ENCODE results near the gene BLVRA. TPM values are rescaled to one million over a fixed set of nuclear protein-coding genes. Genes with fewer than 3 reads are reported as not detected.

Gene BLVRA
- total RNA-seq, 1 donor from 2014 or later: 37.6 TPM

- intact Hi-C loops (cut with micrococcal nuclease): no loop called here
These were observed 11.0 kb upstream of the BLVRA start for GRCh38 chr7:43747328-43748105.

DNA sequence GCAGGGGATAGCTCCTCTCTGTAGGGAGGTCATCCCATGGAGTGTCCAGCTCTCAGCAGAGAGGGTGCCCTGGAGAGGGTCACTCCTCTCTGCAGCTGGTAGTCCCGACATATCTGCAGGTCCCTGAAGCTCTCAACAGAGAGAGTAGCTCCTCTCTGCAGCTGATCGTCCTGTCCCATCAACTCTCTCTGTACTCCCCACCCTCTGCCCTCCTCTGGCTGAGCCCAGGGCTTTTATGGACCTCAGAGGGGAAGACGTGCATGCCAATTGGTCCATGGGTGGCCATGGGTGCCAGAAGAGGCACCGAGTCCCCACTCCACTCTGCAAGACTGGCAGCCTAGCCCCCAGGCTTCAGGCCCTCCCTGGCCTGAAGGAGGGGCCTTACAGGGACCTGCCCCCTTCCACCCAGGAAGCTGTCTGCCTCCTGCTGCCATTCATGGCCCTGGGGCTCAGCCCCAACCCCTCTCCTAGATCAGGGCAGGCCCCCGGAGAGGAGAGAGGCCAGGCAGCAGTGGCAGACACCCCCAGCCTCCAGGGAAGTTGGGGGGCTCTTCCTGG lies 9.0 kb upstream of the BLVRA start:
- intact Hi-C loops (cut with micrococcal nuclease): no loop called here

GRCh38 chr7:43750016-43750887 lies 8.2 kb upstream of the BLVRA start:
- intact Hi-C loops (cut with micrococcal nuclease): no loop called here

DNA sequence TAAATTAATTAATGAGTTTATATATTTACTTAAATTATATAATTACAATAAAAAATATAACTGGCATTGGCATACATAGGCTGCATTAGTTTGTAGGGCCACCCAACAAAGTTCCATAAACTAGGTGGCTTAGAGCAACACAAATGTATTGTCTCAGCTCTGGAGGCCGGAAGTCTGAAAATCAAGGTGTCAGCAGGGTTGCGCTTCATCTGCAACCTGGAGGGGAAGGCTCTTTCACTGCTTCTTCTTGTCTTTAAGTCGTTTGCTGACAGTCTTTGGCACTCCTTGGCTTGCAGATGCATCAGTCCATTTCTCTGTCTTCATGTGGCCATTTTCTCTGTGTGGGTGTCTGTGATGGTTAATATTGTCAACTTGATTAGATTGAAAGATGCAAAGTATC lies 6.1 kb upstream of the BLVRA start:
- intact Hi-C loops (cut with micrococcal nuclease): no loop called here

- intact Hi-C loops (cut with micrococcal nuclease): no loop called here
These were observed 5.1 kb upstream of the BLVRA start for GRCh38 chr7:43753271-43753810.

DNA sequence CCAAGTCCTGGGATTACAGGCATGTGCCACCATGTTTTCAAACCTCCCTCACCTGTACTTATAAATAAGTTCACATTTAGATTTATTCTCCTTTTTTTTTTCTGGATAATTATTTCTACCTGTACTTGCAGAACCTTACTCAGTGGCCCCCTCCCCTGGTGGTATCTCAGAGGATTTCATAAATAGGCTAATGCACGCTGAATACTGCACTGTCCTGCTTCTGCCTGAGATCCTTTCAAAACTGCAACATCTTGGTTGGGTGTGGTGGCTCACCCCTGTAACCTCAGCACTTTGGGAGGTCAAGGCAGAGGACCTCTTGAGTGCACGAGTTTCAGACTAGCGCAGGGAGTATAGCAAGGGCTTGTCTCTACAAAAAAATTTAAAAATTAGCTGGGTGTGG lies 4.6 kb upstream of the BLVRA start:
- intact Hi-C loops (cut with micrococcal nuclease): no loop called here

- intact Hi-C loops (cut with micrococcal nuclease): no loop called here
These were observed 3.9 kb upstream of the BLVRA start for GRCh38 chr7:43754596-43754995.

DNA sequence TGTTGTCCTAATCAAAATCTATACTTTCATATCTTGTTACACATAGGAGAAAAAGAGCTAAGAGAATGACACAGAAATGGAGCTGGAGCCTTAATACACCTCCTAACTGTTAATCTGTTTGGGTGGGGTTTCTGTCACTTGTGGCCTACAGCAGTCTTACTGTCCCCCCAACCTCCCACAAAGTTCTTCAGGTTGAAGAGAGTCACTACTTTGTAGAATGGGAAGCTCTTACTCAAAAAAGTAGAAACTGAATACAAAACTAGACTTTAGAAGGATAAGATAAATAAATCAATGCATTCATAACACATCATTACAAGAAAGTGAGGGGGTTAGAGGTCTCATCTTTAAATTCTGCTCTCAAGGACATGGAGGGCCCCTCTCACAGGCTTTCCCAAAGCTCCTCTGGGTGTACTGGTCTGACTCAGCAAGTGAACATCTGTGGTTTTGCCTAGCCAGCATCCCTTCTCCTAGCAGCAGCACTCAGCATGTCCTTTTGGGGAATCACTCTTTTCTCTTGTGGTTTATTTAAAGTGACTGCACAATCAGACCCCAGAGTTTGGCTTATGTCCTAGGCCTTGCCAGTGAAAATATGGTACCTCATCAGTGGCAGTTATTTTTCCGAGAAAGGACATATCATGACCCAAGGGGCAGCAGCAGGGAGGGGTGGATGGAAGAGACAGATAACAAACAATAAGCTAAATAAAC lies 2.0 kb upstream of the BLVRA start:
- intact Hi-C loops (cut with micrococcal nuclease): no loop called here

- intact Hi-C loops (cut with micrococcal nuclease): no loop called here
These were observed 1.3 kb upstream of the BLVRA start for GRCh38 chr7:43757073-43757720.

- intact Hi-C loops (cut with micrococcal nuclease): loop anchor here (1.0 to 2.0 kb wide), 9 partner anchors 30 to 827 kb away; partner anchors contain the start of genes COA1, MRPL32, MRPS24 and PSMA2
These were observed 573 bp downstream of the BLVRA start for GRCh38 chr7:43758822-43759683.

GRCh38 chr7:43760861-43761260 lies 2.4 kb downstream of the BLVRA start:
- intact Hi-C loops (cut with micrococcal nuclease): no loop called here

- intact Hi-C loops (cut with micrococcal nuclease): no loop called here
These were observed 2.9 kb downstream of the BLVRA start for GRCh38 chr7:43761382-43761781.

DNA sequence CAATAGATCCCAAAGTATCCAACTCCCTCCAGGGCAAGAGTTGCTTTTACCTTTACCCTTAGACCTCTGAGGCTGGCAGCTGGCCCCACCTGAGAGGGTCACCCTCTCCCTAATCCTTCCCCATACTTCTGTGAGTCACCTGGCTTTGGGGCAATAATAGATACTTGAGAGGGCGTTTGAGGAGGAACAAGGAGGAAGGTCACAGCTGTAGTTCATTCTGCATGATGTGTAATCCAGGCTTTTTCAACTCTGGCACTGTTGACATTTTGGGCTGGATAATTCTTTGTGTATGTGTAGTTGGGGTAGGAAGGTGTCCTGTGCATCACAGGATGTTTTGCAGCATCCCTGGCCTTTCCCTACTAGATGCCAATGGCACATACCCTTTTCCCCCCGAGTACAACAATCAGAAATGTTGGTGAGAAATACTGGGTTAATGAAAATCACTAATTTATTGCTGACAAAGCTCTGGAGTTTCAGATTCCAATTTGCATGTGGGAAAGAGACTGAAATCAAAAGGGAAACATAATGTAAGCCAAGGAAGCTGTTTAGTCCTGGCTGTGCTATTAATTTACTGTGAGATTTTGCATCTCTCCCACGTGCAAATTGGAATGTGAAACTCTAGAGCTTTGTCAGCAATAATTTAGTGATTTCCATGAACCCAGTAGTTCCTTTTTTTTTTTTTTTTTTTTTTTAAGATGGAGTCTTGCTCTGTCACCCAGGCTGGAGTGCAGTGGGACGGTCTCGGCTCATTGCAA lies 3.6 kb downstream of the BLVRA start:
- intact Hi-C loops (cut with micrococcal nuclease): no loop called here

DNA sequence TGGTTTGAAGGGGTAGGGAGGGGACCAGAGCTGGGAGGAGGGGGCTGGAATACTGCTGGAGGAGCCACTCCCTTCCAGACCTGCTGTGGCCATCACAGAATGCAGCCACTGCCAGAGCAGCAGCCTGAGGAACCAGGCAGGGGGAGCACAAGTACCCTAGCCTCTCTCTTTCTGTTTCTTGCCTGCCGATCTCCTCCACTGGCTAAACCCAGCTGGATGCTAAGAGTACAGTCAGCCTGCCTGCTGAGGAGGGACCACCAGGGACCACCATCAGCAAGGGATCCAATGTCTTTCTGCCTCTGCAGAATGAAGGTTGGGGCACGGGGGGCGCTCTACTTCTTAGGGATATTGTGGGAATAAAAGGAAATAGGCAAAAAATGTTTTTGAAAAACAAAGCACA lies 4.7 kb downstream of the BLVRA start:
- intact Hi-C loops (cut with micrococcal nuclease): no loop called here

GRCh38 chr7:43764039-43764761 lies 5.7 kb downstream of the BLVRA start:
- intact Hi-C loops (cut with micrococcal nuclease): no loop called here

DNA sequence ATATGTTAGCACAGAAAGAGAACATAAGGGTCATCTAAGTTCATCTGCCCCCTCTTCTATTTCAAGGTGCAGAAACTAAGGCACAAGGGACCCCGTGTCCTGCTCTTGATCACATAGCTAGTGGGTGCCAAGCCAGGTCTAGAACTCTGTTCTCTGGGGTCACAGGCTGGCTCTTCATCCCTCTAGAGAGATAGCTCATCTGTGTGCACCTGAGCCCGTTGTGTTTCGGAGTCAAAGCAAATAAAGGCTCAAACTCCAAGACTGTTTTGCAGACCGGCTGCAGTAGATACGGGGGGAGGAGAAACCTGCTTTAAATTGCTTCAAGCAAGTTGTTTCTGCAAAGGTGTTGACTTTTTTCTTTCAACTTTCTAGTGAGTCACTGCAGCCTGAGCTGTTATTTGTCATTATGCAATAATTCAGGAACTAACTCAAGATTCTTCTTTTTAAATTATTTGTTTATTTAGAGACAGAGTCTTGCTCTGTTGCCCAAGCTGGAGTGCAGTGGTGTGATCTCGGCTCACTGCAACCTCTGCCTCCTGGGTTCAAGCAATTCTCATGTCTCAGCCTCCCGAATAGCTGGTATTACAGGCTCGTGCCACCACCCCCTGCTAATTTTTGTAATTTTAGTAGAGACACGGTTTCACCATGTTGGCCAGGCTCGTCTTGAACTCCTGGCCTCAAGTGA lies 6.5 kb downstream of the BLVRA start:
- intact Hi-C loops (cut with micrococcal nuclease): no loop called here

- intact Hi-C loops (cut with micrococcal nuclease): no loop called here
These were observed 8.1 kb downstream of the BLVRA start for GRCh38 chr7:43766564-43766963.

DNA sequence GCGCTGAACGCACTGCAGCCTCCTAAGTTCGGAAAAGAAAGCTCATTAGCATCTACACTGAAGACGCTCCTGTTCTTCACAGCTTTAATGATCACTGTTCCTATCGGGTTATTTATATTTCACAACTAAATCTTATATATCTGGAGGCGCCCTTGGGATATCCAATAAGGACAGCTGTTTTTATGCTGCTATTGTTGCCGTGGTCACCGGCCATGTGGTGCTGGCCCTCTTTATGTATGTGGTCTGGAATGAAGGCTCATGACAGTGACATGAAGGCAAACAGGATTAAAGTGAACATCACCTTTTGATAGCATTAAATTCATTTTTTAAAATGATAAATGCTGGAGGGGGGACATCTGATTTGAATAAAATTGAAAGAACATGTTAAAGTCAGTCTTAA lies 8.8 kb downstream of the BLVRA start:
- intact Hi-C loops (cut with micrococcal nuclease): no loop called here
